Ishikawa (cell line): ENCODE results near the gene ABHD1.

Experiments
- CEBPB ChIP-seq: IDR thresholded peaks from 2 replicates; pipeline ENCODE4 v1.6.1; 2012
- CREB1 ChIP-seq: IDR thresholded peaks from 2 replicates; pipeline ENCODE4 v1.6.1; 2012; ENCODE audit warnings: low read depth
- EGR1 ChIP-seq: IDR thresholded peaks from 2 replicates; pipeline ENCODE4 v1.6.1; 2012
- EP300 ChIP-seq: IDR thresholded peaks from 2 replicates; pipeline ENCODE4 v1.6.1; 2012; ENCODE audit warnings: borderline replicate concordance
- FOXM1 ChIP-seq: IDR thresholded peaks from 2 replicates; pipeline ENCODE4 v1.6.1; 2012; ENCODE audit warnings: low read depth, borderline replicate concordance
- MAX ChIP-seq: IDR thresholded peaks from 2 replicates; pipeline ENCODE4 v1.6.1; 2012
- NFIC ChIP-seq: IDR thresholded peaks from 2 replicates; pipeline ENCODE4 v1.6.1; 2012
- RAD21 ChIP-seq: IDR thresholded peaks from 2 replicates; pipeline ENCODE4 v1.6.1; 2012; ENCODE audit warnings: low read depth
- TAF1 ChIP-seq: IDR thresholded peaks from 2 replicates; pipeline ENCODE4 v1.6.1; 2012; ENCODE audit warnings: low read depth, mild to moderate bottlenecking
- TCF12 ChIP-seq: IDR thresholded peaks from 2 replicates; pipeline ENCODE4 v1.6.1; 2012; ENCODE audit warnings: low read depth
- USF1 ChIP-seq: IDR thresholded peaks from 2 replicates; pipeline ENCODE4 v1.6.1; 2012
- YY1 ChIP-seq: IDR thresholded peaks from 2 replicates; pipeline ENCODE4 v1.6.1; 2012; ENCODE audit warnings: low read depth
- ZBTB7A ChIP-seq: IDR thresholded peaks from 2 replicates; pipeline ENCODE4 v1.6.1; 2012; ENCODE audit warnings: low read depth
- TF ChIP-seq, protein P1 (sequence below): IDR thresholded peaks from 2 replicates; pipeline ENCODE4 v1.6.1; 2012; ENCODE audit warnings: low read depth, mild to moderate bottlenecking

DNA sequence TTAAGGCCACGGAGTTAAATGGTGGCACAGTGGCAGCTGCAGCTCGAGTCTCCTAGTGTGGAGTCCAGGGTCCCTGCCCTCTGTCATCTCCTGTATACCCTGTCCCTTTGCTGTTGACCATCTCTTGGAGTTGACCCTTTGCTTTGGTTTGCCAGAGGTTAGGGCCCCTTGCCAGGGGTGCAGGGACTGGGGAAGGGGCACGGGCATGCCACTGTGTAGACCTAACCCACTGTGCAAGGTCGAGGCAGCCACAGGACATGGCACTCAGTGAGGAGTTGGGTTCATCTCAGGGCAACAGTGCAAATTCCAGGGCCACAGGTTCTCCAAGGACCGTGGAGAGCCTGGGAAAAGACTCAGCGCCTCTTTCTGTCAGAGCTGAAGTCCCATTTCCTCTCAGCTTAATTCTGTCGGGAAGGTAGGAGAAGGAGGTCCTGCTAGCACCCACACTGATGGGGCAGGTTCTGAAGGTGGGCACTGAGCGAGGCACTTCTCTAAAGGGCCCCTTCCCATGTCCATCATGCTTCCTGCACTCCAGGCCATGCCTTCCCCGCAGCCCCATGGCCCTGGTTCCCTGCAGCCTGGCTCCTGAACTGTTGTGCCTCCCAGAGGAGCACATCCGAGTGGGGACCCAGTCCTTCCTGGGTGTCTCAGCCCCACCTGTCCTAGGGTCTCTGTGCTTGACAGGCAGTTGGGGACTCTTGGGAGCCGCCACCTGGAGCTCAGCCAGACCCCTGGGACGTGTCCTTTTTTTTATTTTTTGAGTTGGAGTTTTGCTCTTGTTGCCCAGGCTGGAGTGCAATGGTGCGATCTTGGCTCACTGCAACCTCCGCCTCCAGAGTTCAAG is 34.3 kb upstream of the ABHD1 start:
- no peak for TF ChIP-seq MAX
- TF ChIP-seq NFIC, result no peak
- no peak for TF ChIP-seq CREB1
- no peak for TF ChIP-seq TCF12
- no peak for TF ChIP-seq EP300
- no peak for TF ChIP-seq TAF1
- TF ChIP-seq, protein P1, sequence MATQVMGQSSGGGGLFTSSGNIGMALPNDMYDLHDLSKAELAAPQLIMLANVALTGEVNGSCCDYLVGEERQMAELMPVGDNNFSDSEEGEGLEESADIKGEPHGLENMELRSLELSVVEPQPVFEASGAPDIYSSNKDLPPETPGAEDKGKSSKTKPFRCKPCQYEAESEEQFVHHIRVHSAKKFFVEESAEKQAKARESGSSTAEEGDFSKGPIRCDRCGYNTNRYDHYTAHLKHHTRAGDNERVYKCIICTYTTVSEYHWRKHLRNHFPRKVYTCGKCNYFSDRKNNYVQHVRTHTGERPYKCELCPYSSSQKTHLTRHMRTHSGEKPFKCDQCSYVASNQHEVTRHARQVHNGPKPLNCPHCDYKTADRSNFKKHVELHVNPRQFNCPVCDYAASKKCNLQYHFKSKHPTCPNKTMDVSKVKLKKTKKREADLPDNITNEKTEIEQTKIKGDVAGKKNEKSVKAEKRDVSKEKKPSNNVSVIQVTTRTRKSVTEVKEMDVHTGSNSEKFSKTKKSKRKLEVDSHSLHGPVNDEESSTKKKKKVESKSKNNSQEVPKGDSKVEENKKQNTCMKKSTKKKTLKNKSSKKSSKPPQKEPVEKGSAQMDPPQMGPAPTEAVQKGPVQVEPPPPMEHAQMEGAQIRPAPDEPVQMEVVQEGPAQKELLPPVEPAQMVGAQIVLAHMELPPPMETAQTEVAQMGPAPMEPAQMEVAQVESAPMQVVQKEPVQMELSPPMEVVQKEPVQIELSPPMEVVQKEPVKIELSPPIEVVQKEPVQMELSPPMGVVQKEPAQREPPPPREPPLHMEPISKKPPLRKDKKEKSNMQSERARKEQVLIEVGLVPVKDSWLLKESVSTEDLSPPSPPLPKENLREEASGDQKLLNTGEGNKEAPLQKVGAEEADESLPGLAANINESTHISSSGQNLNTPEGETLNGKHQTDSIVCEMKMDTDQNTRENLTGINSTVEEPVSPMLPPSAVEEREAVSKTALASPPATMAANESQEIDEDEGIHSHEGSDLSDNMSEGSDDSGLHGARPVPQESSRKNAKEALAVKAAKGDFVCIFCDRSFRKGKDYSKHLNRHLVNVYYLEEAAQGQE, result no peak
- TF ChIP-seq RAD21, result no peak
- no peak for TF ChIP-seq CEBPB
- no peak for TF ChIP-seq FOXM1
- no peak for TF ChIP-seq EGR1
- TF ChIP-seq USF1, result no peak
- TF ChIP-seq YY1, result no peak
- TF ChIP-seq ZBTB7A, result no peak
